GM19463 (cell line): ENCODE data around the gene PLA2G4F.

Source experiments
- ATAC-seq: cut with Tn5 transposase; IDR thresholded peaks from one replicate; pipeline ENCODE4 v1.9.1; 2021; ENCODE audit warnings: mild to moderate bottlenecking, moderate library complexity; ENCODE audit not compliant: unreplicated experiment

PLA2G4F gene

GRCh38 chr15:42163947-42164550, 7.6 kb upstream of the PLA2G4F start:
- ATAC-seq = no peak

DNA sequence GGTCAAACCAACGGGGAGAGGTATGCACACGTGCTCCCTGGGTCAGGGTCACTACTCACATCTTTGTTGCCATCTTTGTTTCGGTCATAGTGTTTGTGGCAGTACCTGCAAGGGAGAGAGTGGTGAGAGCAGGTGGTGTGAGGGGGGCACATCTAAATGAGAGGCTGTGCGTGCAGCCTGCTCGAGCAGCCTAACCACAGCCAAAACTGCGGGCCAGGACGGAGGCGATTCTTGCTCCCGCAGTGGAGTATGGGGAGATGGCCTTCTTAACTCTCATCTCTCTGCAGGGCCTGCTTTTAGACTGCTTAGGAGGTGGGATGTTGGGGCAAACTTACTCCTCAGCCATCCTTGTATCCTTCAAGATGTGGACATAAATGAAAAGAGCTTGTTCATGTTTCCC, 6.9 kb upstream of the PLA2G4F start:
- ATAC-seq = no peak

GRCh38 chr15:42160136-42160535, 3.7 kb upstream of the PLA2G4F start:
- ATAC-seq = no peak

DNA sequence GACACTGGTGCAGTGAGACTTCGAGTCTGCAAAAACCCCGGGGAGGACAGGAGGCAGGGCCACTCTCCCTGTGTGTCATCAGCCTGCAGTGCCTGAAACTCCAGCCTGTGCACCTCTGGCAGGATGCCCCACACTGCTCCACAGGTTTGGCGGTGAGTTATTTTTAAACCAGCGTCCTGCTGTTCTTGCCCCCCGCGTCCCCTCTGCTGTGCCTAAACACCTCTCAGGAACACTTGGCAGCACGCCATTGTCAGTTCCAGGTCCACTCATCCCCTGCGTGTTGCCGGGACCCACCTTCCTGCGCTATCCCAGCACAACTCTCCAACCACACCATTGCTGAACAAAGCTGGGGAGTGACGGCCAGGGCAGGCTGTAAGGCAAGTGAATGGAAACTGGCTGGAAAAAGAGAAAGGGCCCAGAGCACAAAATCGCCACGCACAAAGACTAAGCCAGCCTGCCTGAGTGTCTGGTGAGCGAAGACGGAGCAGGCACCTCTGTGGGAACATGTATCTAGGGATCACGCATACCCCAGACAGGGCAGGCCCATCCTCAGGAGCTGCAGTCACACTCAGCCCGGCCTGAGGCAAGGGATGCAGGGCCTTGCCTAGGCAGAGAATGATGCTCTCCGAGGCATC, 3.1 kb upstream of the PLA2G4F start:
- no peak for ATAC-seq

DNA sequence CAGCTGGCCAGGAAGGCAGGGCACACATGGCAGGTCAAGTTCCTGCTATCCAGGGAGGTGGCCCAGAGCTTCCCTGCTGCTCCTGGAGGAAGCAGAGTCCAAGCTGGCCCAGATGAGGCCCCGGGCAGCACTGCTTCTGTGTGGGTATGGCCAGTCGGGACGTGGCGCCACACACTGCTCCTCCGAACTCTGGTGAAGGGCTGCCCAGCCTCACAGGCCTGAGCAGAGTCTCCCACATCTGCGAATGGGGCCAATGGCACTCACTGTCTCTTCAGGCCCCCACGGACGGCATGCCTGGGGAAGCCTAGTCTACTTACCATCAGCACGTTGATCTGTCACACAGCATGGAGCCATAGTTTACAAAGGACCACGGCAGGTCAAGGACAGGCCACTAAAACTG, 2.5 kb upstream of the PLA2G4F start:
- no peak for ATAC-seq

DNA sequence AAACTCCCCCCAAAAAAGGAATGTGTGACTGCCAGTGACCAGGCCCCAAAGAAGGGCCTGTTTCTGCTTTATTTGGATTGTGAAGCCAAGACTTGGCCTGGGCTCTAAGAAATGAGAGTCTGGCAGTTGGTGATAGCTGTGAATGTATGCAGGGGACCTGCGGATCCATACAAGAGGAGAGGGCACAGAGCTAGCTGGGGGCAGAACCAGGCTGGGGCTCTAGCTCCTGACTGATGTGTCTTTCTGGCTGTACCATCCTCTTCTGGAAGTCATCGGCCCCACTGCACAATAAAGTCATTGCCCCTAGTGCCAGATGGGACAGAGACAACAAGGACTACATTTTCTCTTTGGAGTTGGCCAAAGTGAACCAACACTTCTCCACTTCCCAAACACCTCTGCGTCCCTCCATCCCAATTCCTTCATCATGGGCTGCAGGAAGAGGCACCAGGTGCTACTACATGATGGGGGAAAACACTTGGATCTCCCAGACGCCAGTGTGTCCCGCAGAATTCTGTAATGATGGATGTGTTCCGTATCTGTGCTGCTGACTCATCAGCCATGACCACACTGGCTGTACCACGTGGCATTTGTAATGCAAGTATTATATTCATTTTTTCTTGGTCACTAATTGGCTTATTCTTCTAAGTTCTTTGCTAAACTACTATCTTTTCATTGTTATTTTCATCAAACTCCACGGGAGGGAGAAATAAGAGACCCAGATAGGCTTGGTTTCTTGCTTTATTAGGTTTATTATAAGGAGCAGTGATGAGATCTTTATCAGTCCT, 1.7 kb upstream of the PLA2G4F start:
- no peak for ATAC-seq

DNA sequence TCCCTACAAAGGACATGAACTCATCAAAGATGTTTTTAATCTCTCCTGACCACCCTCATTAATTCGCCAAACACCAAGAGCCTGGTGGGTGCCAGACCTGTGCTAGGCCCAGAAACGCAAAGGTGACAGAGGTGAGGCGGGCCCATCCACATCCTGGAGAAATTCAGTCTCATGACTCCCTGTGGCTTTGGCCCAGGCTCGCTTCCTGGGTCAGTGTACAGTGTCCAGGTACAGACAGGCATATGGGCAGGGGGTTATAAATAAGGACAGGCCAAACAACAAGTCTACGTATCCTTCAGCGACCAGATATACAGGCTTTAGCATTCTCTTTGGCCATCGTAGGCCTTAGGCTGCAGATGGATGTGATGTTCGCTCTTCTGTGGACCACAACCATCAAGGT, 945 bp upstream of the PLA2G4F start:
- ATAC-seq = no peak

DNA sequence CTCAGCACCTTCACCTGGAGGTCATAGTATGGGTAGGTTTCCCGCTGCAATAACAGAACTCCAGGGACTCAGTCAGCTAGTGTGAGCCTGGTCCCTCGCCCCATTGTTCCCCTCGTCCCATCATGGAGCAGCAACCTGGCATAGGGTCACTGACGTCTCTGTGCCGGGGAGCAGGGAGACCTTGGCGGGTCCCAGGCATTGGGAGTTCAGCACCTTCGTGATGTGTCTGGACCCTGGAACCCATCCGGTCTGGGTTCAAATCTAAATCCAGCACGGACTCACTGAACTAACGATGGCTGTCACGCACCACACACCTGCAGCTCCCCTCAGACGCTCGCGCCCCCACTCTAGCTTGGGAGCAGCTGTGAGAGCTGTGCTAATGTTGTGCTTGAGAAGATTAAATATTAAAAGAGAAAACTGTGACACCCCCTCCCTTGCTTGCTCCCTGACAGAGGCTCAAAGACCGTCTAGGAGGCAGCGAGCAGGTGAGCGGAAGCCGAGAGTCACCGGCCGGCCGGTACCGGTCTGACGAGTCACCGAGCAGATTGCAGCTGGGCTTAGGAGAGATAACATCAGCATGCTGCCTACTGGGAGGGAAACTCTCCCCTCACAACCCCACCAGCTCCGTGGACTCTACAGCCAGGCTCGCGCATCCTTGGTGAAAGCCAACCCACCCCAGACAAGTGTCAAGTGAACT, 742 bp downstream of the PLA2G4F start:
- no peak for ATAC-seq

- no peak for ATAC-seq
Measured at GRCh38 chr15:42154956-42155355, 1.5 kb downstream of the PLA2G4F start.

DNA sequence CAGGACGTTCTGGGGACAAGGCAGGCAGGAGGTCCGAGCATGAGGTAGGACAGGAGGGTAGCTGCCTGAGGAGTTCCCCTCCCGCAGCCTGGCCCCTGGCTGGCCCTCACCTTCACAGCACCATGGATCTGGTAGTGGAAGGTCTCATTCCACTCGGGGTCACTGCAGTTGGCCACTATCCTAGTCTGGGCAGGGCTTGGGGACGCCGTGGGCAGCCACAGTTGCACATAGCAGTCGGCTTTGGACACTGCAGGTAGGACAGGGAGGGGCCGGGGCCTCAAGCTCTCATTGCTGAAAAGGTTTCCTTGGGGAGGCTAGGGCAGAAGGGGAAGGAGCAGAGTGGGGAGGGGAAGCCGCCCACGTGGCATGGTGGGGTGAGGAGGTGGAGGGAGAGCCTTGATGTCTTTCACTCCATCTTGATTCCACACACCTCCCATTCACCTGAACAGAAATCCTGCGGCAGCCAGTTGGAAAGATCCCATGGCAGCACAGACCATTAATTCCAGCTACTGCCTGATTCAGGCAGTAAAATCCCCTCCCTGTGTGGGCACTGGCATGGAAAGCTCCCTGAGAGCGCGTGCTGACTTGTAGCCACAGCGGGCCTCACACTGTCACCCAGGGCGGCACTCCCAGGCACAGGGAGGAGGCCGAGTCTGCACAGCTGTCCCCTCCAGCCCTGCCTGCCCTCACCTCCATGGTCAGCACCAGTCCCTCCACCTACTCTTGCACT, 2.1 kb downstream of the PLA2G4F start:
- no peak for ATAC-seq

GRCh38 chr15:42153874-42154211, 2.6 kb downstream of the PLA2G4F start:
- no peak for ATAC-seq

DNA sequence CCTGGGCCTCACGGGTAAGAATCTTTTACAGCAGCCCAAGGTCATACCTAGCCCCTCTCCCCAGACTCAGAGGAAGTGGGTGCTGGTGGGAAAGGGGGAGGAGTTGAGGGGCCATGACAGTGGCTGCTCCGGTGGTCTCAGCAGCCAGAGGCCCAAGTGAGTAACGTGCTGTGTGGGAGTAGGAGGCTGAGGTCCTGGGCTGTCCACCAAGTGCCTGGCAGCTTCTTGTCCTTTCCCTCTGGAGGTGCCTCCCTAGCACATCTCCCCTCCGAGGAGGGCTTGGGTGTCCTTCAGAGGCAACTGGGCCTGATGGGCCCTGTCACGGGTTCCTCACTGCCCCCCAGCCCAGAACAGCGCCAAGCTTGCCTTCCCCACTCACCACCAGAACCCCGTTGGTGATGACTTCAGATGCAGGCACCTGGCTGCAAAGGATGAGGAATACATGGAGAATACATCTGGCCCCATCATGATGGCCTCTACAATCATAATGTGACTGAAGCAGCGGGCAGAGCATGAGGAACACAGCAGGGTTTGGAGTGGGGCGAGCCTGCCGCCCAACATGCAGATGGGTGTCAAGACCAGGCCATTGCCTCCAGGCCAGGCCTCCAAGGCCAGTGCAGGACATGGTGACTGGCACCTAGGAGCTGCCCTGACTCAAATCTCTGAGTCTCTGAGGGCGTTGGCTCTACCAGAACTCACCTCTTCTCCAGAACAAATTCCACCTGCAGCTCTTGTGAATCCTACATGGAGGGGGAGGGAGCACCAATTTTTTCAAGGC, 3.3 kb downstream of the PLA2G4F start:
- ATAC-seq = no peak

DNA sequence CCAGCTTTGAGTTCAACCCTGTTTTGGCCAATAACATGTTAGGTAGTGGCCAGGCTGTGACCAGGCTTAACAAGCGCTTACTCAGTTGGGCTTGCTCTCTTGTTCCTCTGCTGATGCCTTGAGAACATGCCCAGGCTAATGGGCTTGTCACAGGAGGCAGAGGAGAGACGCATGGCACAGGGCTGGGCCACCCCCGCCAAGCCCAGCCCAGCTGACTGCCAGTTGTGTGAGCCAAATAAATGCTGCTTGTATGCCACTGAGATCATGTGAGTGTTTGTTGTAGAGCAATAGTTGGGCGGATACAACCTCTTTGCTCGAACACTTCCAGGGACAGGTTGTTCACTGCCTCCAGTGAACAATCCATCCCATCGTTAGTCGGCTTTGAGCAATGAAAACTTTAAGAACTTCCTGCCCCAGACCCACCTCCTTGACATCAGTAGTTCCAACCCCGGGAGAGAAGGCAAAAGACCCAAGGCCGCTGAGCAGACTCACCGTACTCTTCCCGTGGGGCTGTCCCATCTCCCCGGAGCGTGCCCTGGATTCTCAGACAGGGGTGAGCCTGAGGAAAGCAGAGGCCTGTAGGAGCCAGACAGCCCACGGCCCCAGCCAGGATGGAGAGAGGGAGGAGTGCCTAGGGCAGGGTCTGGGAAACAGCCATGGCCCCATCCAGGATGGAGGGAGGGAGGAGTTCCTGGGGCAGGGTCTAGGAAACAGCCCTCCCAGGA, 4.1 kb downstream of the PLA2G4F start:
- no peak for ATAC-seq

- ATAC-seq = no peak
Measured at GRCh38 chr15:42151736-42152135, 4.7 kb downstream of the PLA2G4F start.

- ATAC-seq = no peak
Measured at GRCh38 chr15:42151141-42151561, 5.3 kb downstream of the PLA2G4F start.

DNA sequence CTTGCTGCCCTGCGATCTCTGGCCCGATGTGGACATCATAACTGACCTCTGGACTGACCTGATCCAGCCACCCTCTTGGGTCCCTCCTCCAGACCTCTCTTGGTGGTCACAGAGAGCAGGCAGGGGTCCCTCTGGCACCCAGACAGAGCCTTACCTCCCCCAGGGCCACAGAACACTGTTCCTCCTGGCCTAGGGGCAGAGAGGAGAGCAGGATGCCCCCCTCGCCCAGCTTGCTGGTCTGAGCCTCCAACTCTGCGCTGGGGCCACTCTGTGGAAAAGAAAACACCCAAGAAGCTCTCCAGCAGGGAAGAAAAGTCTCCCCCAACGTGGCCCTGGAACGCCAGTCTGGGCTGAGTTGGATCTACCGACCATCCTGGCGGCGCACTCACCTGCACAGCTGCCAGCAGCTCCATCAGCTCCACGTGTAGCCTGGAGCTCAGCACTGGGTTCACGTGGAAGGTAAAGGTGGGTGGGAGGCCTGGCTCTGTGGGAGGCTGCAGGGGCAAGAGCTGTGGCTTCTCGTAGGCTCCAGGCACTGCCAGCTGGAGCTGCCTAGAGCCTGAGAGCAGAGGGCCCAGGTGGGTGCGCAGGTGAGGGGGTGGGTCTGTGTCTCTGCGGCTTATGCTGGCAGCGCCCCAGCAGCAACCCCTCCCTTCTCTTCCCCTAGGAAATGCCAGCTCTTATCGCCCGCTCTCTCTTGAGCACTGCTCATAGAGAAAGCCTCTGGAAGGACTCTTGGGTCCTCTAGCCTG, 6.0 kb downstream of the PLA2G4F start:
- ATAC-seq = no peak

DNA sequence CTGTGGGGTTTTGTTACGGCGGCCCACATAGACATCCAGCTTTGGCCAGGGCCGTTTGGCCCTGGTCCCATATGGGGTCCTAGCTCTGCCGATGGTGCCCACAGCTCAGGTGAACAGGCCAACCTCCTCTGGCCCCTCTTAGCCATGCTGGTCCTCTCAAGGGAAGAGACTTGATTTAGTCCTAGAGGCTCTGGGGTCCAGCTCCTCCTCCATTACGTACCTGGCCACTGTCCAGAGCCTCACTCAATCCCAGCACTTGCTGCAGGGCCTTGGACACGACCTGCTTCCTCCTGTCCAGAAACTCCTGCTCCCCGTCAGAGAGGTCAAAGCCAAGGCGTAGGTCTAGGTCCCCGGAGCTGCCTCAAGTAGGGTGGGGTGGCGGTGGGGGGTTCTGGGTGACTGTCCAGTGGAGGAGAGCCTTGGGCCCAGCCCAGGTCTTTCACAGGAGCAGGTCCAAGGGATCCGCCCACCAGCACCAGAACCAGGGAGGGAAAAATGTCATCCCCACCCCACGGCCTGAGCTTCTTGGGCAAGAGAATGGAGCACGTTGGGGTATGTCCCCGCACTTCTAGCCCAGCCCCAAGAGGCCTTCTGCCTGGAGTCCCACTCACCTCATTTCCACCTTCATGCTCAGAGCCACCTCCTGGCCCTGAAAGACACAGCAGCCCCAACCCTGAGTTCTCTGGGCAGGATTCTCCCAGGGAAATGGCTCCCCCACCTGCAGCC, 6.8 kb downstream of the PLA2G4F start:
- no peak for ATAC-seq

GRCh38 chr15:42148808-42149492, 7.5 kb downstream of the PLA2G4F start:
- no peak for ATAC-seq
